HCT116 (cell line): ENCODE data around the gene CYP26B1. TPM values are rescaled to one million over a fixed set of nuclear protein-coding genes. Genes with fewer than 3 reads are reported as not detected.

Experiments used
- ATAC-seq: fragments of 200-7000 bp; cut with Tn5 transposase; 2 replicates; pipeline ENCODE4 v1.9.1; 2020; ENCODE audit warnings: mild to moderate bottlenecking, moderate library complexity
- BruUV-seq: library from RNA; stranded (reverse); fragments of 400-500 nt; replicated peaks from 2 replicates; lab custom pipeline; 2021; lab: Mats Ljungman, UMichigan
- CTCF ChIA-PET: fragments of 300-600 bp; sonication (Branson Sonifier 250); formaldehyde crosslinking; loops from one replicate; lab custom pipeline; 2021; ENCODE audit warnings: antibody characterized with exemption; lab: Charles Lee
- POLR2A ChIA-PET: fragments of 300-600, 350-600 bp; sonication (Branson Sonifier 250); formaldehyde crosslinking; loops from one replicate; lab custom pipeline; 2021; ENCODE audit warnings: antibody characterized with exemption; lab: Charles Lee
- RAD21 ChIA-PET, 2 experiments: fragments of 300-600 bp; sonication (Branson Sonifier 250); formaldehyde crosslinking; loops; one replicate each; lab custom pipeline; 2023; ENCODE audit warnings: low total read pairs in 2 of 2; ENCODE audit not compliant: uncharacterized antibody in 2 of 2, unreplicated experiment in 2 of 2, low non-redundant PET in 1 of 2; lab: Charles Lee
- DNase-seq: peaks from one replicate; pipeline ENCODE4 v3.0.0-alpha.2; 2010; ENCODE audit warnings: low read depth, low spot score
- H2AFZ ChIP-seq: fragments of 200-600 bp; shearing (Covaris generic), sonication (generic); 2 replicates; pipeline ENCODE4 v1.6.1; 2017; ENCODE audit warnings: low read depth, mixed run types, mixed read lengths, antibody characterized with exemption, low read length; ENCODE audit not compliant: poor library complexity, severe bottlenecking
- H3K27ac ChIP-seq: 2 replicates; pipeline ENCODE4 v1.5.1; 2012; ENCODE audit warnings: low read depth, low read length
- H3K27me3 ChIP-seq: fragments of 200-600 bp; sonication (generic); 2 replicates; pipeline ENCODE4 v1.6.1; 2016; ENCODE audit warnings: mixed run types, low read length, mixed read lengths; ENCODE audit not compliant: insufficient read depth
- H3K36me3 ChIP-seq, 2 experiments: fragments of 200-500 bp in 1 of 2; fragments of 200-600 bp in 1 of 2; sonication (Bioruptor generic) in 1 of 2; sonication (generic) in 1 of 2; 2 replicates each; pipeline versions ENCODE4 v1.5.1 to v1.6.1; 2014 to 2016; ENCODE audit warnings: low read length in 2 of 2, inconsistent platforms in 1 of 2, mixed read lengths in 1 of 2, mixed run types in 1 of 2; ENCODE audit not compliant: insufficient read depth in 2 of 2, control insufficient read depth in 1 of 2
- H3K4me1 ChIP-seq, 2 experiments: fragments of 200-600 bp in 1 of 2; sonication (generic) in 1 of 2; 2 replicates each; pipeline versions ENCODE4 v1.5.1 to v1.6.1; 2012 to 2017; ENCODE audit warnings: low read length in 2 of 2, inconsistent platforms in 1 of 2, mild to moderate bottlenecking in 1 of 2, mixed read lengths in 1 of 2, mixed run types in 1 of 2, moderate library complexity in 1 of 2; ENCODE audit not compliant: insufficient read depth in 2 of 2, control insufficient read depth in 1 of 2
- H3K4me2 ChIP-seq: fragments of 200-600 bp; sonication (generic); 2 replicates; pipeline ENCODE4 v1.6.1; 2017; ENCODE audit warnings: mixed run types, low read length, mixed read lengths
- H3K4me3 ChIP-seq, 2 experiments: fragments of 200-600 bp in 1 of 2; sonication (generic) in 1 of 2; replicated peaks in 1 of 2; 2 replicates each; pipeline ENCODE4 v1.5.1; 2011 to 2016; ENCODE audit warnings: low read length in 2 of 2, control low read depth in 1 of 2, low read depth in 1 of 2, mild to moderate bottlenecking in 1 of 2, mixed read lengths in 1 of 2, mixed run types in 1 of 2
- H3K79me2 ChIP-seq: fragments of 200-600 bp; sonication (generic); 2 replicates; pipeline ENCODE4 v1.6.1; 2017; ENCODE audit warnings: mild to moderate bottlenecking, mixed run types, low read length, moderate library complexity, mixed read lengths; ENCODE audit not compliant: insufficient read depth
- H3K9ac ChIP-seq: fragments of 200-600 bp; sonication (generic); 2 replicates; pipeline ENCODE4 v1.6.1; 2016; ENCODE audit warnings: low read length, mixed read lengths
- H3K9me2 ChIP-seq: fragments of 200-600 bp; sonication (generic), shearing (Covaris generic); 2 replicates; pipeline ENCODE4 v1.6.1; 2017; ENCODE audit warnings: mixed run types, mild to moderate bottlenecking, moderate library complexity; ENCODE audit not compliant: insufficient read depth
- H3K9me3 ChIP-seq, 2 experiments: fragments of 200-500 bp in 1 of 2; fragments of 200-600 bp in 1 of 2; sonication (Bioruptor generic) in 1 of 2; sonication (generic) in 1 of 2; 2 replicates each; pipeline ENCODE4 v1.6.1; 2014 to 2017; ENCODE audit warnings: low read length in 2 of 2, mixed read lengths in 2 of 2, inconsistent platforms in 1 of 2, low read depth in 1 of 2, mild to moderate bottlenecking in 1 of 2, mixed run types in 1 of 2, moderate library complexity in 1 of 2; ENCODE audit not compliant: control insufficient read depth in 1 of 2, insufficient read depth in 1 of 2
- H4K20me1 ChIP-seq: fragments of 200-600 bp; sonication (generic), shearing (Covaris generic); 2 replicates; pipeline ENCODE4 v1.6.1; 2017; ENCODE audit warnings: mixed run types, mild to moderate bottlenecking, moderate library complexity; ENCODE audit not compliant: insufficient read depth
- ATF3 ChIP-seq: IDR thresholded peaks from 2 replicates; pipeline ENCODE4 v1.6.1; 2012
- CBX3 ChIP-seq: IDR thresholded peaks from 2 replicates; pipeline ENCODE4 v1.6.1; 2012; ENCODE audit warnings: low read depth
- CEBPB ChIP-seq: IDR thresholded peaks from 2 replicates; pipeline ENCODE4 v1.6.1; 2012; ENCODE audit warnings: low read depth
- EGR1 ChIP-seq: IDR thresholded peaks from 2 replicates; pipeline ENCODE4 v1.6.1; 2012; ENCODE audit warnings: low read depth
- ELF1 ChIP-seq: IDR thresholded peaks from 2 replicates; pipeline ENCODE4 v1.6.1; 2012; ENCODE audit warnings: low read depth, borderline replicate concordance
- EZH2 ChIP-seq: fragments of 200-600 bp; sonication (generic); IDR thresholded peaks from 2 replicates; pipeline ENCODE4 v1.6.1; 2017; ENCODE audit warnings: antibody characterized with exemption, mixed run types
- EZH2phosphoT487 ChIP-seq: fragments of 200-600 bp; IDR thresholded peaks from 2 replicates; pipeline ENCODE4 v1.6.1; 2018; ENCODE audit warnings: antibody characterized with exemption, borderline replicate concordance
- FOSL1 ChIP-seq: IDR thresholded peaks from 2 replicates; pipeline ENCODE4 v1.6.1; 2012; ENCODE audit warnings: low read depth
- JUND ChIP-seq: IDR thresholded peaks from 2 replicates; pipeline ENCODE4 v1.6.1; 2012
- POLR2A ChIP-seq: IDR thresholded peaks from 2 replicates; pipeline ENCODE4 v1.7.0; 2011; ENCODE audit warnings: borderline replicate concordance; ENCODE audit not compliant: insufficient read depth, insufficient read length; ENCODE audit errors: extremely low read depth
- POLR2AphosphoS5 ChIP-seq: IDR thresholded peaks from 2 replicates; pipeline ENCODE4 v1.6.1; 2011; ENCODE audit warnings: mild to moderate bottlenecking, low read depth, low read length, moderate library complexity
- RAD21 ChIP-seq: IDR thresholded peaks from 2 replicates; pipeline ENCODE4 v1.6.1; 2012; ENCODE audit warnings: low read depth, mild to moderate bottlenecking
- REST ChIP-seq: IDR thresholded peaks from 2 replicates; pipeline ENCODE4 v1.6.1; 2012; ENCODE audit warnings: low read depth
- SIN3A ChIP-seq: IDR thresholded peaks from 2 replicates; pipeline ENCODE4 v1.6.1; 2012; ENCODE audit warnings: low read depth
- SP1 ChIP-seq: IDR thresholded peaks from 2 replicates; pipeline ENCODE4 v1.6.1; 2012; ENCODE audit warnings: low read depth
- TCF7L2 ChIP-seq: IDR thresholded peaks from 2 replicates; pipeline ENCODE4 v1.7.0; 2011; ENCODE audit warnings: borderline replicate concordance, inconsistent platforms; ENCODE audit not compliant: insufficient read depth, insufficient read length; ENCODE audit errors: extremely low read depth
- ZFX ChIP-seq: fragments of 450-650 bp; IDR thresholded peaks from 2 replicates; pipeline ENCODE4 v1.6.1; 2017
- ZNF274 ChIP-seq: fragments of 200-500 bp; sonication (Bioruptor generic); IDR thresholded peaks from 2 replicates; pipeline ENCODE4 v1.6.1; 2014; ENCODE audit warnings: mild to moderate bottlenecking, low read depth, low read length, inconsistent platforms
- intact Hi-C: fragments of 100-400 bp; cut with micrococcal nuclease; formaldehyde crosslinking; loops from 2 replicates; pipeline ENCODE4 v1.10.0; 2022
- total RNA-seq: library from RNA; stranded (reverse); gene quantifications from one replicate; pipeline ENCODE4 v1.2.1, GENCODE V29; 2021; ENCODE audit not compliant: unreplicated experiment

The CYP26B1 gene
- total RNA-seq, 1 experiment from 2014 or later, result 21.1 TPM

GRCh38 chr2:72084584-72084976 lies 63.1 kb downstream of the CYP26B1 start (continued):
- TF ChIP-seq RAD21 (no peak), CBX3 (no peak), JUND (no peak), TCF7L2 (no peak)

GRCh38 chr2:72083751-72084583 lies 63.7 kb downstream of the CYP26B1 start:
- Histone ChIP-seq H3K9me3 (no peaks in the 10 kb centered on the region), H3K4me3 (no peak overlapping the region), H3K27me3 (no peaks in the 10 kb centered on the region), H3K9ac (no peak overlapping the region), H3K79me2 (no peaks in the 10 kb centered on the region), H3K4me1 (no peaks in the 10 kb centered on the region), H3K4me2 (no peak overlapping the region), H3K36me3 (no peaks in the 10 kb centered on the region), H3K9me2 (no peaks in the 10 kb centered on the region), H4K20me1 (no peaks in the 10 kb centered on the region), H3K27ac (no peak overlapping the region), H2AFZ (no peak overlapping the region)
- no peak for ATAC-seq
- CTCF ChIA-PET, result no interaction called here
- POLR2A ChIA-PET, result no interaction called here
- RAD21 ChIA-PET, result no interaction called here
- no TSS peak for BruUV-seq
- DNase-seq, result no peak
- intact Hi-C loops, result no loop called here
- TF ChIP-seq POLR2A, result no peak
- TF ChIP-seq REST, result no peak
- TF ChIP-seq ELF1, result no peak
- no peak for TF ChIP-seq RAD21
- no peak for TF ChIP-seq ZFX
- TF ChIP-seq ATF3, result no peak
- TF ChIP-seq FOSL1, result no peak
- no peak for TF ChIP-seq CBX3
- TF ChIP-seq EGR1, result no peak
- no peak for TF ChIP-seq CEBPB
- no peak for TF ChIP-seq SIN3A
- no peak for TF ChIP-seq POLR2AphosphoS5
- TF ChIP-seq SP1, result no peak
- no peak for TF ChIP-seq ZNF274
- no peak for TF ChIP-seq TCF7L2
- no peak for TF ChIP-seq EZH2
- TF ChIP-seq EZH2phosphoT487, result no peak
